NCI-H748 treated with DMSO at 0.1 percent for 48 hours (cell line): ENCODE results near the gene TPRX1.
"Not testable (repeated sequence)": the region's sequence is repeated elsewhere in the genome, so short reads cannot be mapped to it uniquely, and the experiment has no call there.

ENCODE experiments used
- DNase-seq: peaks from one replicate; lab custom pipeline; 2025; lab: John Stamatoyannopoulos, UW

The TPRX1 gene

DNA sequence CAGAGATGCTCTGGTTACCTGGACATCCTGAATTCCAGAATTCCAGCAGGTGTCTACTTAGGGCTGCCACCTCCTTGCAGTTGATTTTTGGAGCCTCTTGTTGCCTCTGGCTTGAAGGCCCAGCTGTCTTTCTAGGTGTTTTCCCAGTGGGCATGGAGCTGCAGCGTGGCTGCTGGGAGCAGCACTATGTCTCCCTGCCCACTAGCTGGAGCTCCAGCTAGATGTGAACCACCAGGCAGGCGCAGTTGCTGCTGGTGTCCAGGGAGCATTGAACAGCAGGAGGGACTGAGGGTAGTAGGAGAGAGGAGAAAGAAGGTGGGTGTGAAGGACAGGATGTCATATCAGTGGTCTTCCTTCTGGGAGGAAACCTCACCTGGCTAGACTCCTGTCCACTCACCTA lies 35.7 kb downstream of the TPRX1 start:
- no peak for DNase-seq

GRCh38 chr19:47767349-47767748 lies 37.0 kb downstream of the TPRX1 start:
- DNase-seq, result no peak

DNA sequence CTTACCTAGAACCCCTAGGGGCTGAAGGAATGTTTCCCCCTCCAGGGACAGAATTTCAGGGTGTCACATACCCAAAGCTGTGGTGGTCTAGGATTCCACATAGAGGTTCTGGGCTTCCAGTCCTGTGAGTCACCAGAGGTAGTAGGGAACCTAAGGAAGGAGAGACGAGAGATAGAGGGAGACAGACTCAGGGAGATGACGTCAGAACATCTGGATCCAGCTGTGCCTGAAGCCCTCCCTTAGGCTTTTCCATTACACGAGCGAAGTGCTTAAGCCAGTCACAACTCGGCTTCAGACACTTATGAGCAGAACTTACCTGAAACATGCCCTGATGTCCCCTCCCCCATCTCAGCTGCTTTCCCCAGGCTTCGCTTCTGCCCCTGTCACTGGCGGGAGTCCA lies 37.7 kb downstream of the TPRX1 start:
- no peak for DNase-seq

GRCh38 chr19:47766359-47766620 lies 38.1 kb downstream of the TPRX1 start:
- DNase-seq, result no peak

DNA sequence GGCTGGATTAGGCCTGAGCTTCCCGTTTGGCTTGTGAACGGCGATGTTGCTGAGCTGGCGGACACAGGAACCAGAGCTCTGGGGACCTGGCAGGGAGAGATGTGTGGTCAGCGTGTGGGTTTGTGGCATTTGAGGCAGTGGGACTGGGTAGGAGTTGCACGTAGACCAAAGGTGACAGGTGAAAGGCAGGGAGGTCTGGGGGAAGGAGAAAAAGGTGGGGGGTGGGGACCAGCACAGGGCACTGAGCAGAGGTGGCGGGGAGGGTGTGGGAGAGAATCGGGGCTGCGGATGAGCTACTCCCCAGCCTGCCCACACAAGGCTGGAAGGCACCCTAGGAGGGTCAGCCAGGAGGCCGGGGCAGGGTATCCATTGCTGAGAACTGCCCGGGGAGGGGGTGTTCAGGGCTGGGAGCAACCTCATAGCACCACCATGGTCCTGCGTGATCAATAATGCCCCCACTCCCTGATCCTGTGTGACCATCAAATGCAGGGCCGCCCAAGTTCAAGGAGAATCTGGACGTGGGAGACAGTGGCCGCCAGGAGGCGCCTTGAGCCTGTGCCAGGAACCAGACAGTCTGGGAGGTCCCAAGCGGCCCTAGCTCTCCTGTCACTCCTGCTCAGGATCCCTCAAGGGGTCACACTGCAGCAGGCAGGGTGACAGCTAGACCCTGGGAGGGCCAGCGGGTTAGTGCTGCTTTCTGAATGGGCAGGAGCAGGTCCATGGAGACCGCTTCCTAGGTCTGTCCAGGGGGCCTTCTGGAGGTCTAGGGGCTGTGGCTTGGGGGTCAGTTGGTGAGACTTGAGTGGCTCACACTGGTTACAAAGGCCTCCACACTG lies 38.6 kb downstream of the TPRX1 start:
- peak; percentile 48 for DNase-seq

DNA sequence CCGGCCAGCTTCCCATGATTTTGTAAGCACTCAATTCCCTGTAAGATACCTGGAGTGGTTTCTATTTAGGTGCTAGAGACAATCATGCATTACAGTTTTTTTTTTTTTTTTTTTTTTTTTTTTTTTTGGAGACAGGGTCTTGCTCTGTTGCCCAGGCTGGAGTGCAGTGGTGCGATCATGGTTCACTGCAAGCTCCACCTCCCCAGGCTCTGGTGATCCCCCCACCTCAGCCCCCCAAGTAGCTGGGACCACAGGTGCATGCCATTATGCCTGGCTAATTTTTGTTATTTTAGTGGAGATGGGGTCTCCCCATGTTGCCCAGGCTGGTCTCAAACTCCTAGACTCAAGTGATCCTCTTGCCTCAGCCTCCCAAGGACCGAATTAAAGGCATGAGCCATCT lies 39.6 kb downstream of the TPRX1 start:
- not testable (repeated sequence) for DNase-seq

- no peak for DNase-seq
These were observed 41.6 kb downstream of the TPRX1 start for GRCh38 chr19:47762615-47763308.

DNA sequence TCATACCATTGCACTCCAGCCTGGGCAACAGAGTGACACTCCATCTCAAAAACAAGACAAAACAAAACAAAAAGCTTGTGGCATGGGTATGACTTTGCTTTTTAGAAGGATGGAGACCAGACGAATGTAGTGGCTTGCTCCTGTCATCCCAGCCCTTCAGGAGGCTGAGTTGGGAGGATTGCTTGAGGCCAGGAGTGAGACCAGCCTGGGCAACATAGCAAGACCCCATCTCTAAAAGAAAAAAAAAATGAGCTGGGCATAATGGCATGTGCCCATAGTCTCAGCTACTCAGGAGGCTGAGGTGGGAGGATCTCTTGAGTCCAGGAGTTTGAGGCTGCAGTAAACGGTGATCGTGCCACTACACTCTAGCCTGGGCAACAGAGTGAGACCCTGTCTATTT lies 42.2 kb downstream of the TPRX1 start:
- DNase-seq, result no peak

DNA sequence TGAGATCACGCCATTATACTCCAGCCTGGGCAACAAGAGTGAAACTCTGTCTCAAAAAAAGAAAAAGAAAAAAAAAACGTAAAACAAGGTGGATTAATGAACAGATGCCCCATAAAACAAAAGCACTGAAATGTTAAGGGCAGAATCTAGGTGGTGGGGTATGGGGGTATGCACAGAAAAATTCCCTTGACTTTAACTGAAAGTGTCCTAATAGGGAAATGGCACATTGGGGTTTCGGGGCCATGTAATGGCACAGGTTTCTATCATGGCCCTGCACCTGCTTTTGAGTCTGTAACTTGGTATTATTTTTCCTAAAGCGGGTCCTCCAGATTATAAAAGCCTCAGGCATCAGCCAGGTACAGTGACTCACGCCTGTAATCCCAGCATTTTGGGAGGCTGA lies 42.8 kb downstream of the TPRX1 start:
- no peak for DNase-seq

DNA sequence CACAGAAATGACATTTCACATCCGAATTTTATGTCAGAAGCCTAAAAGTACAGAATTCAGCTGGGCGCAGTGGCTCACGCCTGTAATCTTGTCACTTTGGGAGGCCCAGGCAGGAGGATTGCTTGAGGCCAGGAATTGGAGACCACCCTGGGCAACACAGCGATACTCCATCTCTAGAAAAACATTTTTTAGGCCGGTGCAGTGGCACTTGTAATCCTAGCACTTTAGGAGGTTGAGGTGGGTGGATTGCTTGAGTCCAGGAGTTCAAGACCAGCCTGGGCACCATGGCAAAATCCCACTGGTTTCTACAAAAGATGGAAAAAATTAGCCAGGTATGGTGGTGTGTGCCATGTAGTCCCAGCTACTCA lies 43.7 kb downstream of the TPRX1 start:
- DNase-seq, result no peak

GRCh38 chr19:47758443-47758804 lies 45.9 kb downstream of the TPRX1 start:
- DNase-seq, result no peak

DNA sequence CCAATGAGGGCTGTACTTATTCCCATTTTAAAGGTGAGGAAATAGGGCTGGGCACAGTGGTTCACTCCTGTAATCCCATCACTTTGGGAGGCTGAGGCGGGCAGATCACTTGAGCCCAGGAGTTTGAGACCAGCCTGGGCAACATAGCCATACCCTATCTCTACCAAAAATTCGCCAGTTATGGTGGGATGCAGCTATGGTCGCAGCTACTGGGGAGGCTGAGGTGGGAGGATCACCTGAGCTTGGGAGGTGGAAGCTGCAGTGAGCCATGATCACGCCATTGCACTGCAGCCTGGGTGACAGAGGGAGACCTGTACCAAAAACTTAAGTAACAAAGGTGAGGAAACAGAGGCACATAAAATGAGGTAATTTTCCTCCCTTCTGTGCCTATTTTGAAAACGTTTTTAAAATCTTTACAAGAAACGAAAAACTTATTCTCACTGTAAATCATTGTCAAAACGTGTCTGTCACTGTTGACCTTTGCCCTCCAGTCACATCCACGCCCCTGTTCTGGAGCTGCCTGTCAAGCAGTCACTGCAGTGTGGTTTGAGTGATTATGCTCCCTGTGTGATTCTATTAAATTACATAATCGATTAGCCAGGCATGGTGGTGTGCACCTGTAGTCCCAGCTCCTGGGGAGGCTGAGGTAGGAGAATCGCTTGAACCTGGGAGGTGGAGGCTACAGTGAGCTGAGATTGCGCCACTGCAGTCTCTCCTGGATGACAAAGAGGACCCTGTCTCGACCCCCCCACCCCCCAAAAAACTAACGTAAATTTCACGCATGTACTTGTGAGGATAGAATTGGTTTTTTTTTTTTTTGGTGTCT lies 46.5 kb downstream of the TPRX1 start:
- no peak for DNase-seq

GRCh38 chr19:47756953-47757608 lies 47.3 kb downstream of the TPRX1 start:
- DNase-seq, result no peak

DNA sequence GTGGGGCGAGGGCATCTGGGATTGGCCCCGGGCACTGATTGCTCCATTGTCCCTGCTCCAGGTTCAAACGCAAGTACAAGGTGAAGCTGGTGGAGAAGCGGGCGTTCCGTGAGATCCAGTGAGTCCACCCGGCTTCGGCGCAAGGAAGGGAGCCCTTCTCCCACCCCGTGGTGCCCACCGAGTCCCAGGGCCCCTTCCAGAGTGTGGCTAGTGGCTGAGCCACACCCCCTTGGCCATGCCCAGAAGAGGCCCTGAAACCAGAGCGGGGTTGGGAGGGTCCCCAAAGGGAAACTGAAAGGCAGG lies 47.8 kb downstream of the TPRX1 start:
- no peak for DNase-seq

GRCh38 chr19:47755762-47756626 lies 48.4 kb downstream of the TPRX1 start:
- DNase-seq, result no peak

DNA sequence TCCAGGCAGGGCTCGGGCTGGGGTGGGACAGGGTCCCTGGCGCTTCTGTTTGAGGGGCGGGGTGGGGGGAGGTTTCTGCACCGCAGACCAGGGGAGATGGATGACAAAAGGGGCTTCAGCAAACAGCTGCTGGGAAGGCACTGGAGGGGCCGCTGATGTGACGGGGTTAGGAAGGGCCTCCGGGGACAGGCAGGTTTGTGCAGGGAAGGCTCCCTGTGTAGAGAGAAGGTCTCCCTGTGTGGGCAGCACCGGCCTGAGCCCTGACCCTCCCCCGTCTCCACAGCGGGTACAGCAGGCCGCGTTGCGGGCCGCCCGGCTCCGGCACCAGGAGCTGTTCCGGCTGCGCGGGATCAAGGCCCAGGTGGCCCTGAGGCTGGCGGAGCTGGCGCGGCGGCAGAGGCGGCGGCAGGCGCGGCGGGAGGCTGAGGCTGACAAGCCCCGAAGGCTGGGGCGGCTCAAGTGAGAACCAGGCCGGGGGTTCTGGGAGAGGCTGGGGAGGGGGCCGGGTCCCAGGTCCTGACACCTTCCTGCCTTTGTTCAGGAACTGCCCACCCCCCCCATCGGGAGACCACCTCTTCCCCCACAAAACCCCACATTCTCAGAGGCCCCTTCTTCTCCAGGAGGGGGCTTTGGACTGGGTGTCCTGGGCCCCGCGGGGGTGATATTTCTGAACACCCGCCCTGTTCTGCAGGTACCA lies 49.1 kb downstream of the TPRX1 start:
- no peak for DNase-seq

DNA sequence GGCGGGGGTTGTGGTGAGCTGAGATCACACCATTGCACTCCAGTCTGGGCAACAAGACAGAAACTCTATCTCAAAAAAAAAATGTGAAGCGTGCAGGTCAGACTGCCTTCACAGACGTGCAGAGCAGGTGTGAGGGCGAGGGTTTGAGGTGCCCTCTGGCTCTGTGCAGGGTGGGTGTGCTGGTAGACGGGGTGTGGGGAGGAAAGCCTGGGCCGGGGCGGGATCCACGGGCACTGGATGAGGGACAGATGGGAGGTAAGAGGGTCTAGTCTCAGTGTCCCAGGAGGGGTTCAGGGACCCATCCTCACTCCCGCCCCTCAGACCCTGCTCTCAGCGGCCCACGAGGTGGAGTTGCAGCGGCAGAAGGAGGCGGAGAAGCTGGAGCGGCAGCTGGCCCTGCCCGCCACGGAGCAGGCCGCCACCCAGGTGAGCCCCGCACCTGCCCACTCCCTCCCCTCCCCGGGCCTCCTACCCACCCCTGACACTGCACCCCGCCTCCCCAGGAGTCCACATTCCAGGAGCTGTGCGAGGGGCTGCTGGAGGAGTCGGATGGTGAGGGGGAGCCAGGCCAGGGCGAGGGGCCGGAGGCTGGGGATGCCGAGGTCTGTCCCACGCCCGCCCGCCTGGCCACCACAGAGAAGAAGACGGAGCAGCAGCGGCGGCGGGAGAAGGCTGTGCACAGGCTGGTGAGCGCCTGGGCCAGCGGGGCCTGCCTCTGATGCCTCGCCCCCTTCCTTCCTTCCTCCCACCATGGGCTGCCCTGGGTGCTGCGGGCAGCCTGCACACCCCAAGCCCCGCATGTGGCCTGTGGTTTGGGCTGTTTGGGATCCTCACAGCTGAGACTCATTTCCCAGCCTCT lies 49.9 kb downstream of the TPRX1 start:
- no peak for DNase-seq

- no peak for DNase-seq
These were observed 51.7 kb downstream of the TPRX1 start for GRCh38 chr19:47752440-47753211.
